ENCODE measurements around the gene NPIPB8. TPM values are rescaled to one million over a fixed set of nuclear protein-coding genes. Genes with fewer than 3 reads are reported as not detected.
A peak's percentile ranks its signal among the peaks of the same experiment; 100 is the strongest.
"Not testable (repeated sequence)": the region's sequence is repeated elsewhere in the genome, so short reads cannot be mapped to it uniquely, and the experiment has no call there.

Gene NPIPB8
- total RNA-seq, 1 donor from 2014 or later: not detected

DNA sequence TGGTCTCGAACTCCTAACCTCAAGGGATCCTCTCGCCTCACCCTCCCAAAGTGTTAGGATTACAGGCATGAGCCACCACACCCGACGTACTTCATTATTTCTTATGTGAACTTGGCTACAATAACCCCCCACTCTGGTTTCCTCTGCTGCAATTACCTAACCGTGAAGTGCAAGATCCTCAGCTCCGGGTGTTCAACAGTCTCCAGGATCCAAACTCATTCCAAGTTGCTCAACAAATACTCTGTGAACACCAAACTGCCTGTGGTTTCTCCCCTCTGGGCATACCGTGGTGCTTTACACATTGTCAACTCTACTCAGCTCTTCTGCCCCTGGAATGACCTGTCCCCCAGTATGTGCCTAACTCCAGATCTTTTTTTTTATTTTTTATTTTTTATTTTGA, 21.2 kb upstream of the NPIPB8 start:
- Mint-ChIP-seq H3K27me3 (ENCODE audit: unreplicated experiment) (peaks cover 10% of the 10 kb centered on the region), H3K9me3 (ENCODE audit: unreplicated experiment) (no peaks in the 10 kb centered on the region), H3K4me1 (ENCODE audit: unreplicated experiment) (no peaks in the 10 kb centered on the region), H3K36me3 (ENCODE audit: unreplicated experiment) (no peaks in the 10 kb centered on the region), H3K27ac (ENCODE audit: unreplicated experiment) (no peak overlapping the region), H3K4me3 (ENCODE audit: unreplicated experiment) (no peak overlapping the region)
- DNase-seq (ENCODE audit: extremely low spot score, unreplicated experiment): no peak
- TF ChIP-seq, protein P1, sequence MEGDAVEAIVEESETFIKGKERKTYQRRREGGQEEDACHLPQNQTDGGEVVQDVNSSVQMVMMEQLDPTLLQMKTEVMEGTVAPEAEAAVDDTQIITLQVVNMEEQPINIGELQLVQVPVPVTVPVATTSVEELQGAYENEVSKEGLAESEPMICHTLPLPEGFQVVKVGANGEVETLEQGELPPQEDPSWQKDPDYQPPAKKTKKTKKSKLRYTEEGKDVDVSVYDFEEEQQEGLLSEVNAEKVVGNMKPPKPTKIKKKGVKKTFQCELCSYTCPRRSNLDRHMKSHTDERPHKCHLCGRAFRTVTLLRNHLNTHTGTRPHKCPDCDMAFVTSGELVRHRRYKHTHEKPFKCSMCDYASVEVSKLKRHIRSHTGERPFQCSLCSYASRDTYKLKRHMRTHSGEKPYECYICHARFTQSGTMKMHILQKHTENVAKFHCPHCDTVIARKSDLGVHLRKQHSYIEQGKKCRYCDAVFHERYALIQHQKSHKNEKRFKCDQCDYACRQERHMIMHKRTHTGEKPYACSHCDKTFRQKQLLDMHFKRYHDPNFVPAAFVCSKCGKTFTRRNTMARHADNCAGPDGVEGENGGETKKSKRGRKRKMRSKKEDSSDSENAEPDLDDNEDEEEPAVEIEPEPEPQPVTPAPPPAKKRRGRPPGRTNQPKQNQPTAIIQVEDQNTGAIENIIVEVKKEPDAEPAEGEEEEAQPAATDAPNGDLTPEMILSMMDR (IDR thresholded peaks at IDR 0.05): no peak

DNA sequence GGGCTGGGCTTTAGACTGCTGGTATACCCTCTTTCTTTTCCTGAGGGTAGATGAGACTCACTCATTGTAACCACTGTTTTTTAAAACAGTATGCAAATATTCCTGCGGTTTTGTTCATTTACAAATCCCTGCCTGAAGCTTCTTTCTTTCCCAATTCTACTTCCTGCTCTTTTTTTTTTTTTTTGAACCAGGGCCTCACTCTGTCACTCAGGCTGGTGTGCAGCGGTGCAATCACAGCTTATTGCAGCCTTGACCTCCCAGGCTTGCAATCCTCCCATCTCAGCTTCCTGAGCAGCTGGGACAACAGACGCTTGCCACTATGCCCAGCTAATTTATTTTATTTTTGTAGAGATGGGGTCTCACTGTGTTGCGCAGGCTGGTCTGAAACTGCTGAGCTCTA, 20.0 kb upstream of the NPIPB8 start:
- H3K4me1 Mint-ChIP-seq (ENCODE audit: unreplicated experiment): no peaks in the 10 kb centered on the region
- no peak for DNase-seq (ENCODE audit: extremely low spot score, unreplicated experiment)
- H3K4me3 Mint-ChIP-seq (ENCODE audit: unreplicated experiment): no peak overlapping the region
- H3K27ac Mint-ChIP-seq (ENCODE audit: unreplicated experiment): no peak overlapping the region
- H3K27me3 Mint-ChIP-seq (ENCODE audit: unreplicated experiment): peaks cover 15% of the 10 kb centered on the region
- no peaks in the 10 kb centered on the region for H3K36me3 Mint-ChIP-seq (ENCODE audit: unreplicated experiment)
- TF ChIP-seq, protein P1 (IDR thresholded peaks at IDR 0.05): no peak
- H3K9me3 Mint-ChIP-seq (ENCODE audit: unreplicated experiment): no peaks in the 10 kb centered on the region

DNA sequence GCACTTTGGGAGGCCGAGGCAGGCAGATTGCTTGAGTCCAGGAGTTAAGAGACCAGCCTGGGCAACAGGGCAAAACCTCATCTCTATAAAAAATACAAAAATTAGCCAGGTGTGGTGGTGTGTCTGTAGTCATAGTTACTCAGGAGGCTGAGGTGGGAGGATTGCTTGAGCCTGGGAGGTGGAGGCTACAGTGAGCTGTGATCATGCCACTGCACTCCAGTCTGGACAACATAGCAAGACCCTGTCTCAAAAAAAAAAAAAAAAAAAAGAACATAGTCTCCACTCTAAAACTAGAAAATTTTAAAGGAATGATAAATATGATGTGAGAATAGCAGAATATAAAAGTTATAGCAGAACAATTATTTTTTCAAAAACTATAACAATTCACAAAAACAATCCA, 17.5 kb upstream of the NPIPB8 start:
- H3K4me1 Mint-ChIP-seq (ENCODE audit: unreplicated experiment); H3K9me3 Mint-ChIP-seq (ENCODE audit: unreplicated experiment); H3K4me3 Mint-ChIP-seq (ENCODE audit: unreplicated experiment); H3K36me3 Mint-ChIP-seq (ENCODE audit: unreplicated experiment); H3K27ac Mint-ChIP-seq (ENCODE audit: unreplicated experiment); DNase-seq (ENCODE audit: extremely low spot score, unreplicated experiment): not testable (repeated sequence)
- H3K27me3 Mint-ChIP-seq (ENCODE audit: unreplicated experiment): peaks cover 15% of the 10 kb centered on the region

DNA sequence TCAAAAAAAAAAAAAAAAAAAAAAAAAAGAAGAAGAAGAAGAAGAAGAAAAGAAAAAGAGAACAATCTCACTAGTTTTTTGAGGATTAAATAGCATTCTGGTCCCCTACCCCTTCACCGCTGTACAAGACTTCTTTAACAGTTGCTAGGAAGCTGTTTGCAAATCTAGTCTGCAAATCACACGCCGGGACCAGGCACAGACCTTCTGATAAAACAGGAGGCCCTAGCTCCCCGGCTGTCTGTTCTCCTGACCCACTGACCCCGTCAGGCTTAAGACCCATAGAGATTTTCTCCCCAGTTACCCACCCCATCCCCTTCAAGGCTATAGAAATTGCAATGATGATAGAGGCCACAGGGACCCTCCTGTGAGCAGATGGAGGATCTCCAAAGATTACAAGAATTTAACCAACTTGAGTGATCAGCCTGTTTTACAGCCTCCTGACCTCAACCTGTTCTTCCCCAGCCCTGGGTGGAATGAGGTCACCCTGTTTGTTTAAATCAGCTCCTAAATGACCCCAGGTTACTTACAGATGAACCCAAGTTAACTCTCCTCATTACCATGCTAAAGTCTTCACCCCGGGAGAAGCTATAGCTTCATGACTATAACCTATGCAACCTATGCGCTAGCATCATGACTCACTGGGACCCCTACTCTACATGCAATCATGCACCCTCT, 16.2 kb upstream of the NPIPB8 start:
- H3K4me3 Mint-ChIP-seq (ENCODE audit: unreplicated experiment): no peak overlapping the region
- no peaks in the 10 kb centered on the region for H3K4me1 Mint-ChIP-seq (ENCODE audit: unreplicated experiment)
- DNase-seq (ENCODE audit: extremely low spot score, unreplicated experiment): no peak
- H3K27me3 Mint-ChIP-seq (ENCODE audit: unreplicated experiment): peaks cover 15% of the 10 kb centered on the region
- no peaks in the 10 kb centered on the region for H3K36me3 Mint-ChIP-seq (ENCODE audit: unreplicated experiment)
- no peak overlapping the region for H3K27ac Mint-ChIP-seq (ENCODE audit: unreplicated experiment)
- TF ChIP-seq, protein P1 (IDR thresholded peaks at IDR 0.05): no peak
- no peaks in the 10 kb centered on the region for H3K9me3 Mint-ChIP-seq (ENCODE audit: unreplicated experiment)

DNA sequence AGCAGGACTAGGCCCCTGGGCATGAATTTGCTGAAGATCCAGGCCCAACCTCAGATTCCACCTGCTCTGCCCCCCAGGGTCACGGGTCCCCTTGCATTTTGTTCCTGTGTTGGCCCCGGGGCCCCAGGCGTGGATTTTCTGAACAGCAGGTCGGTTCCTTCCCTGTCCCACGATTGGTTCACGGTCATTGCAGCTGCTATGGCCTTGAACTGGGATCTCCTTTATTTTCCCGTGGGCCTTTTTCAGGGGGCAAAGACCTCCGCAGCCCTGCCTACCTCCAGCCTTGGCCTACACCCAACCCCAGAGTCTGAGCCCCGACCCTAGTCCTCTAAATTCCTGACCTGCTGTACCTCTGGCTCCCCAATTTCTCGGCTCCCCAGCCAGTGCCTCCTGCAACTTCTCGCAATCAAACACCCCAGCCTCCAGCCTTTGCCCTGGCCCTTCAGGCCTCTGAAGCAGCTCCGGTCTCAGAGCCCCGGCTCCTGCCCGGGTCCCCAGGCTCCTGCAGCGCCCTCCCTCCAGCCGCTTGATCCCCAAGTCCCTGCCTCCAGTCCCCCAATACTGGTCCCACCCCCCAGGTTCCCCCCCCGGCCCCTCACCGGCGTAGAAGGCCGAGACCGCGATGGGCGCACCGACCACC, 15.2 kb upstream of the NPIPB8 start:
- not testable (repeated sequence) for H3K4me1 Mint-ChIP-seq (ENCODE audit: unreplicated experiment); H3K9me3 Mint-ChIP-seq (ENCODE audit: unreplicated experiment); H3K27ac Mint-ChIP-seq (ENCODE audit: unreplicated experiment); H3K4me3 Mint-ChIP-seq (ENCODE audit: unreplicated experiment); DNase-seq (ENCODE audit: extremely low spot score, unreplicated experiment); H3K36me3 Mint-ChIP-seq (ENCODE audit: unreplicated experiment)
- H3K27me3 Mint-ChIP-seq (ENCODE audit: unreplicated experiment): peaks cover 14% of the 10 kb centered on the region

DNA sequence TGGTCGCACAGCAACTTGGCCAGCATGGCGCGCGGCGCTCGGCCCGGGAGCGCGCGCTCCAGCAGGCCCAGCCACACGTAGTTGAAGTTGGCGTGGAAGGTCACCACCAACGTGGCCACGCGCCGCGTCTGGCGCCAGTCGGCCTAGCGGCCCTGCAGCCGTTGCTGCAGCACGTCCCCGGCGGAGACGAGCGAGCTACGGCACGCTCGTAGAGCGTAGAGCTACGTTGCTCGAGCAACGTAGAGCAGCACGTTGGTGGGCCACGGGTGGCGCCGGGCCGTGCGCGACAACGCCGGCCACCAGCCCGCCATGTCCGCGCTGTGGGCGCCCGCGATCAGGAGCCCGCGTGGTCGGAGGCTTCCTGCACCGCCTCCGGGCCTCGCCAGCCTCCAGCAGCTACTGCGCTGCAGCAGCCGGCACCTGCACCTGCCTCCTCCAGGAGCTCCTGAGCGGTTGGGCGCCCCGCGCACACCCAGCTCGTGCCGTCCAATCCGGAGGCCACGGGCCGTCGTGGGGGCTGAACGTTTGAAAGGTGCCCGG, 14.6 kb upstream of the NPIPB8 start:
- peak; percentile 83 for DNase-seq (ENCODE audit: extremely low spot score, unreplicated experiment)
- Mint-ChIP-seq H3K4me1 (ENCODE audit: unreplicated experiment) (no peaks in the 10 kb centered on the region), H3K36me3 (ENCODE audit: unreplicated experiment) (no peaks in the 10 kb centered on the region), H3K4me3 (ENCODE audit: unreplicated experiment) (no peak overlapping the region), H3K9me3 (ENCODE audit: unreplicated experiment) (no peaks in the 10 kb centered on the region), H3K27ac (ENCODE audit: unreplicated experiment) (no peak overlapping the region), H3K27me3 (ENCODE audit: unreplicated experiment) (peaks cover 11% of the 10 kb centered on the region)
- TF ChIP-seq, protein P1 (IDR thresholded peaks at IDR 0.05): no peak

DNA sequence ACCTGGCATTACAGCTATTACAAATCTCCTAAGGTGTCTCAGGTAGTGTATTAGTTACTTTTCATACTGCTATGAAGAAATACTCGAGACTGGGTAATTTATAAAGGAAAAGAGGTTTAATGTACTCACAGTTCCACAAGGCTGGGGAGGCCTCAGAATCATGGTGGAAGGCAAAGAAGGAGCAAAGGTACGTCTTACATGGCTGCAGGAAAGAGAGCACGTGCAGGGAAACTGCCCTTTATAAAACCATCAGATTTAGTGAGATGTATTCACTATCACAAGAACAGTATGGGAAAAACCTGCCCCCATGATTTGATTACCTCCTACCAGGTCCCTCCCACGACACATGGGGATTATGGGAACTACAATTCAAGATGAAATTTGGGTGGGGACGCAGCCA, 7.0 kb upstream of the NPIPB8 start:
- H3K9me3 Mint-ChIP-seq (ENCODE audit: unreplicated experiment); H3K4me3 Mint-ChIP-seq (ENCODE audit: unreplicated experiment); H3K36me3 Mint-ChIP-seq (ENCODE audit: unreplicated experiment); H3K27ac Mint-ChIP-seq (ENCODE audit: unreplicated experiment); DNase-seq (ENCODE audit: extremely low spot score, unreplicated experiment); H3K27me3 Mint-ChIP-seq (ENCODE audit: unreplicated experiment); H3K4me1 Mint-ChIP-seq (ENCODE audit: unreplicated experiment): not testable (repeated sequence)

DNA sequence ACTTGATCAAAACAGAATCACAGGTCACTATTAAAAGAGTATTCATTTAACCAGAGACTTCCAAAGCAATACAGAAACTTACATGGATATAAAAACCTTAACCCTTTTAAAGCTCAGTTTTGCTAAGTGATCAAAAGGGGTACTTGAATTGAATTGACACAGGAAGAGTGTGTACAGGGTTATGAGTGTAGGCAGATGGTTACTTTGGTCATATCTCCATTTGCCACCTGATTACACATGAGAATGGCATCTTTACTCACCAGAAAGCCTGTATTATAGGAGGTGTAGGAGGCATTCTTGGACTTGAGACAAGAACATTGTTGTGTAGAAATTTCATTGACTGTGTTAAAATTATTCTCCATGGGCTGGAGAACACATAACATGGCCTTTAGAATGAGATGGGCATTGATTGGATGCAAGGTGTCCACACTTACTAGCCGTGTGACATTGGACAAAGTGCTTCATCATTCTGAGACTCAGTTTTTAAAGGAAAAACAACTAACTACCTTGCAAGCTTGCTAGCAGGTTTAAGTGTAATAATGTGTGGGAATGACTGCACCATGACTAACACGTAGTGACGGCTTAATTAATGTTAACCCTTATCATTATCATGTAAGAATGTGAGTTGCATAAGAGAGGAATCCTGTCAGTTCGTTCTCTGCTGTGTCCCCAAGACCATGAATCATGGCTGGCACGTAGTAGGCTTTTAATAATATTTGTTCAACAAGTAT, 1.6 kb upstream of the NPIPB8 start:
- H3K36me3 Mint-ChIP-seq (ENCODE audit: unreplicated experiment); DNase-seq (ENCODE audit: extremely low spot score, unreplicated experiment); H3K27ac Mint-ChIP-seq (ENCODE audit: unreplicated experiment); H3K9me3 Mint-ChIP-seq (ENCODE audit: unreplicated experiment); H3K4me1 Mint-ChIP-seq (ENCODE audit: unreplicated experiment); H3K4me3 Mint-ChIP-seq (ENCODE audit: unreplicated experiment); H3K27me3 Mint-ChIP-seq (ENCODE audit: unreplicated experiment): not testable (repeated sequence)
